ENCODE results near the gene ADH1A.
A peak's percentile ranks its signal among the peaks of the same experiment; 100 is the strongest.

DNA sequence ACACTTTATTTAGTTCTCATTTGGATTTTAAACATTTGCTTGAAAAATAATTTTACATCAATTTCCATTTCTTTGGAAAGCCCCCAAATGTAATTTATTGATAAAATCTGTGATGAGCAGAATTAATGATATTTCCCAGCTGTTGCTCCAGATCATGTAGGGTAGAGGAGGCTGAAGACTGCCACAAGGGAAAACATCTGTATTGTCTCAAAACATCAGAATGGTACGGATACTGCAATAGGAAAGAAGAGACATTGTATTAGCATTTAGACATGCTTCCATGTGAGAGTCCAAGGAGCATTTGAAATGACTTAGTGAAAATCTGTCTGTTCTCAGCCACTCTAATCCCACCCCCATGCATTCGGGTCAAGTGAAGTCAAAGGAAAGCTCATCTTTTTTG lies 14.4 kb downstream of the ADH1A start:
- TF ChIP-seq, protein P1, sequence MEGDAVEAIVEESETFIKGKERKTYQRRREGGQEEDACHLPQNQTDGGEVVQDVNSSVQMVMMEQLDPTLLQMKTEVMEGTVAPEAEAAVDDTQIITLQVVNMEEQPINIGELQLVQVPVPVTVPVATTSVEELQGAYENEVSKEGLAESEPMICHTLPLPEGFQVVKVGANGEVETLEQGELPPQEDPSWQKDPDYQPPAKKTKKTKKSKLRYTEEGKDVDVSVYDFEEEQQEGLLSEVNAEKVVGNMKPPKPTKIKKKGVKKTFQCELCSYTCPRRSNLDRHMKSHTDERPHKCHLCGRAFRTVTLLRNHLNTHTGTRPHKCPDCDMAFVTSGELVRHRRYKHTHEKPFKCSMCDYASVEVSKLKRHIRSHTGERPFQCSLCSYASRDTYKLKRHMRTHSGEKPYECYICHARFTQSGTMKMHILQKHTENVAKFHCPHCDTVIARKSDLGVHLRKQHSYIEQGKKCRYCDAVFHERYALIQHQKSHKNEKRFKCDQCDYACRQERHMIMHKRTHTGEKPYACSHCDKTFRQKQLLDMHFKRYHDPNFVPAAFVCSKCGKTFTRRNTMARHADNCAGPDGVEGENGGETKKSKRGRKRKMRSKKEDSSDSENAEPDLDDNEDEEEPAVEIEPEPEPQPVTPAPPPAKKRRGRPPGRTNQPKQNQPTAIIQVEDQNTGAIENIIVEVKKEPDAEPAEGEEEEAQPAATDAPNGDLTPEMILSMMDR (IDR thresholded peaks at IDR 0.05) = no peak
- no peak for TF ChIP-seq POLR2A (IDR thresholded peaks at IDR 0.05)
- peak in 1 of 4 donors; percentile 27 for TF ChIP-seq POLR2AphosphoS5 (IDR thresholded peaks at IDR 0.05)

All from sigmoid colon (tissue), 4 donors.